ENCODE measurements around the gene TPGS2.

- TF ChIP-seq YY1 (IDR thresholded peaks at IDR 0.05; ENCODE audit: insufficient read depth, insufficient read length): no peak
- TF ChIP-seq ZNF274 (IDR thresholded peaks at IDR 0.05; ENCODE audit: low read depth, low read length): no peak
- TF ChIP-seq SUZ12 (IDR thresholded peaks at IDR 0.05; ENCODE audit: extremely low read depth, insufficient read depth, insufficient read length): no peak
These were observed 66.7 kb downstream of the TPGS2 start for GRCh38 chr18:36762074-36762473.
